A549 (cell line): ENCODE results near the gene STIM1. TPM values are rescaled to one million over a fixed set of nuclear protein-coding genes. Genes with fewer than 3 reads are reported as not detected.

ENCODE experiments used
- ATAC-seq, 2 experiments: fragments of 200-7000 bp in 1 of 2; fragments of >200 bp in 1 of 2; cut with Nextera tagmentation in 1 of 2; cut with Tn5 transposase in 1 of 2; 3 replicates each; pipeline versions ENCODE4 v1.8.0 to v1.9.1; 2018 to 2020; ENCODE audit warnings: mild to moderate bottlenecking in 1 of 2, moderate library complexity in 1 of 2
- CTCF ChIA-PET: fragments of 300-600 bp; sonication (Branson Sonifier 250); formaldehyde crosslinking; extraction: SDS; loops from one replicate; lab custom pipeline; 2021; ENCODE audit warnings: antibody characterized with exemption, inconsistent platforms; lab: Yijun Ruan, JAX
- POLR2A ChIA-PET: fragments of 350-600 bp; formaldehyde crosslinking; extraction: SDS; loops from one replicate; lab custom pipeline; 2021; ENCODE audit warnings: antibody characterized with exemption, inconsistent platforms; lab: Yijun Ruan, JAX
- DNase-seq, 2 experiments: peaks; one replicate each; pipeline versions ENCODE4 v3.0.0 to v3.0.0-alpha.2; 2011 to 2016; ENCODE audit warnings: low read depth in 1 of 2, low spot score in 1 of 2
- FAIRE-seq: peaks from 2 replicates; lab custom pipeline; 2011; peaks lifted over from hg19 to GRCh38; lab: Jason Lieb, UNC
- H3K27ac ChIP-seq, 2 experiments: fragments of >200 bp; sonication (Bioruptor Twin); formaldehyde crosslinking; 3 replicates each; pipeline ENCODE4 v1.5.1; 2016 to 2017
- H3K4me1 ChIP-seq: fragments of >200 bp; sonication (Bioruptor Twin); formaldehyde crosslinking; 3 replicates; pipeline ENCODE4 v1.6.1; 2016
- H3K4me2 ChIP-seq: fragments of >200 bp; sonication (Bioruptor Twin); formaldehyde crosslinking; 3 replicates; pipeline ENCODE4 v1.6.1; 2016
- H3K4me3 ChIP-seq: fragments of >200 bp; sonication (Bioruptor Twin); formaldehyde crosslinking; 3 replicates; pipeline ENCODE4 v1.5.1; 2016
- H3K9me3 ChIP-seq: fragments of >200 bp; sonication (Bioruptor Twin); formaldehyde crosslinking; 3 replicates; pipeline ENCODE4 v1.6.1; 2016
- BCL3 ChIP-seq: fragments of >200 bp; sonication (Bioruptor Twin); formaldehyde crosslinking; IDR thresholded peaks from 3 replicates; pipeline ENCODE4 v1.6.1; 2016
- EHF ChIP-seq: fragments of 250-450 bp; sonication (Bioruptor Pico); IDR thresholded peaks from 2 replicates; pipeline ENCODE4 v1.5.0; 2020; ENCODE audit warnings: mild to moderate bottlenecking
- FOSB ChIP-seq: fragments of 250-450 bp; sonication (Bioruptor Pico); IDR thresholded peaks from 2 replicates; pipeline ENCODE4 v1.5.0; 2020; ENCODE audit warnings: mild to moderate bottlenecking, moderate library complexity
- FOSL2 ChIP-seq, 2 experiments: fragments of 450-650 bp in 1 of 2; fragments of >200 bp in 1 of 2; sonication (Bioruptor Twin) in 1 of 2; formaldehyde crosslinking; IDR thresholded peaks; 2 replicates each; pipeline versions ENCODE4 v1.5.0 to v1.6.1; 2016 to 2020; ENCODE audit warnings: mild to moderate bottlenecking in 1 of 2, moderate library complexity in 1 of 2
- FOXS1 ChIP-seq: fragments of 250-450 bp; sonication (Bioruptor Pico); IDR thresholded peaks from 2 replicates; pipeline ENCODE4 v1.5.0; 2020; ENCODE audit warnings: mild to moderate bottlenecking, moderate library complexity
- HDAC2 ChIP-seq: fragments of 200-600 bp; sonication (generic); IDR thresholded peaks from 2 replicates; pipeline ENCODE4 v1.6.1; 2016
- HEYL ChIP-seq: fragments of 250-450 bp; sonication (Bioruptor Pico); IDR thresholded peaks from 2 replicates; pipeline ENCODE4 v1.8.0; 2021; ENCODE audit warnings: mild to moderate bottlenecking, moderate library complexity
- JUNB ChIP-seq: fragments of >200 bp; sonication (Bioruptor Twin); formaldehyde crosslinking; IDR thresholded peaks from 2 replicates; pipeline ENCODE4 v1.6.1; 2016
- KDM1A ChIP-seq: fragments of 200-600 bp; sonication (generic); IDR thresholded peaks from 2 replicates; pipeline ENCODE4 v1.6.1; 2016; ENCODE audit warnings: low read depth, mild to moderate bottlenecking
- KDM5A ChIP-seq: fragments of 200-600 bp; sonication (generic); IDR thresholded peaks from 2 replicates; pipeline ENCODE4 v1.6.1; 2016; ENCODE audit warnings: antibody characterized with exemption, mild to moderate bottlenecking
- MAFK ChIP-seq: fragments of 450-650 bp; IDR thresholded peaks from 2 replicates; pipeline ENCODE4 v1.6.1; 2014; ENCODE audit not compliant: partially characterized antibody
- MYC ChIP-seq: IDR thresholded peaks from 2 replicates; pipeline ENCODE4 v1.6.1; 2012; ENCODE audit warnings: mild to moderate bottlenecking, inconsistent platforms, low read length, improper control_type of control experiment, borderline replicate concordance
- RARB ChIP-seq: fragments of 250-450 bp; sonication (Bioruptor Pico); IDR thresholded peaks from 2 replicates; pipeline ENCODE4 v1.8.0; 2021; ENCODE audit warnings: mild to moderate bottlenecking, moderate library complexity
- RFX5 ChIP-seq: fragments of 450-650 bp; IDR thresholded peaks from 2 replicates; pipeline ENCODE4 v1.7.1; 2014; ENCODE audit warnings: antibody characterized with exemption, mild to moderate bottlenecking, moderate library complexity
- SREBF2 ChIP-seq: fragments of 450-650 bp; IDR thresholded peaks from 2 replicates; pipeline ENCODE4 v1.6.1; 2014; ENCODE audit warnings: mild to moderate bottlenecking, moderate library complexity
- TFCP2L1 ChIP-seq: fragments of 250-450 bp; sonication (Bioruptor Pico); IDR thresholded peaks from 2 replicates; pipeline ENCODE4 v1.5.0; 2021; ENCODE audit warnings: mild to moderate bottlenecking
- ZFP36 ChIP-seq: fragments of 450-650 bp; IDR thresholded peaks from 2 replicates; pipeline ENCODE4 v1.6.1; 2014; ENCODE audit warnings: borderline replicate concordance; ENCODE audit not compliant: partially characterized antibody
- ZSCAN20 ChIP-seq: fragments of 250-450 bp; sonication (Bioruptor Pico); IDR thresholded peaks from 2 replicates; pipeline ENCODE4 v1.8.0; 2022; ENCODE audit warnings: mild to moderate bottlenecking, moderate library complexity
- WGBS: methylation state at CpG from one replicate; pipeline ENCODE4 v1.1.6; 2017; ENCODE audit errors: missing lambda C conversion rate; 5-methylcytosine and 5-hydroxymethylcytosine counted together
- polyA plus RNA-seq, 4 experiments: library from polyadenylated mRNA; depleted of rRNA in 3 of 4; stranded (reverse); fragments of >200 nt; fragmentation: RNase III in 1 of 4; extraction: RNeasy Plus Mini Kit Qiagen cat#74134 plus additional on column Dnase treatment in 1 of 4; gene quantifications; 2 replicates in 3 of 4; 3 replicates in 1 of 4; pipeline ENCODE4 v1.2.3, GENCODE V29; 2011 to 2017
- TF ChIP-seq, protein P1 (sequence below): fragments of 200-600 bp; sonication (generic); IDR thresholded peaks from 2 replicates; pipeline ENCODE4 v1.6.1; 2016; ENCODE audit warnings: antibody characterized with exemption, mild to moderate bottlenecking, moderate library complexity
- TF ChIP-seq, protein P2 (sequence below): fragments of 250-450 bp; sonication (Bioruptor Pico); IDR thresholded peaks from 2 replicates; pipeline ENCODE4 v1.5.0; 2020; ENCODE audit warnings: low read depth, mild to moderate bottlenecking, moderate library complexity
- TF ChIP-seq, protein P3 (sequence below): IDR thresholded peaks from 2 replicates; pipeline ENCODE4 v1.6.1; 2012

STIM1 gene
- polyA plus RNA-seq, 2 of the 4 experiments (the other 2 are of a cell fraction): 35.2 to 38.7 TPM

- Histone ChIP-seq H3K4me1 (peaks cover 38% of the 10 kb centered on the region), H3K4me2 (peak overlapping the region; percentile 97), H3K9me3 (no peaks in the 10 kb centered on the region), H3K4me3 (peak overlapping the region; percentile 98; the same call in 2 of the 3 replicates), H3K27ac (peak overlapping the region; percentile 98 to 99)
- ChIA-PET CTCF (interaction anchor here (0.6 to 27.8 kb wide), 67 partner anchors 10 to 280 kb away, joined by 3 to 919 read pairs (median 6); partner anchors contain the start of gene RHOG), POLR2A (interaction anchor here (0.7 to 2.5 kb wide), 5 partner anchors 13 to 218 kb away, joined by 3 to 44 read pairs (median 15); partner anchors contain the start of gene RHOG)
- no peak for TF ChIP-seq ZSCAN20 (CRISPR knock-in tag)
- TF ChIP-seq, protein P1, sequence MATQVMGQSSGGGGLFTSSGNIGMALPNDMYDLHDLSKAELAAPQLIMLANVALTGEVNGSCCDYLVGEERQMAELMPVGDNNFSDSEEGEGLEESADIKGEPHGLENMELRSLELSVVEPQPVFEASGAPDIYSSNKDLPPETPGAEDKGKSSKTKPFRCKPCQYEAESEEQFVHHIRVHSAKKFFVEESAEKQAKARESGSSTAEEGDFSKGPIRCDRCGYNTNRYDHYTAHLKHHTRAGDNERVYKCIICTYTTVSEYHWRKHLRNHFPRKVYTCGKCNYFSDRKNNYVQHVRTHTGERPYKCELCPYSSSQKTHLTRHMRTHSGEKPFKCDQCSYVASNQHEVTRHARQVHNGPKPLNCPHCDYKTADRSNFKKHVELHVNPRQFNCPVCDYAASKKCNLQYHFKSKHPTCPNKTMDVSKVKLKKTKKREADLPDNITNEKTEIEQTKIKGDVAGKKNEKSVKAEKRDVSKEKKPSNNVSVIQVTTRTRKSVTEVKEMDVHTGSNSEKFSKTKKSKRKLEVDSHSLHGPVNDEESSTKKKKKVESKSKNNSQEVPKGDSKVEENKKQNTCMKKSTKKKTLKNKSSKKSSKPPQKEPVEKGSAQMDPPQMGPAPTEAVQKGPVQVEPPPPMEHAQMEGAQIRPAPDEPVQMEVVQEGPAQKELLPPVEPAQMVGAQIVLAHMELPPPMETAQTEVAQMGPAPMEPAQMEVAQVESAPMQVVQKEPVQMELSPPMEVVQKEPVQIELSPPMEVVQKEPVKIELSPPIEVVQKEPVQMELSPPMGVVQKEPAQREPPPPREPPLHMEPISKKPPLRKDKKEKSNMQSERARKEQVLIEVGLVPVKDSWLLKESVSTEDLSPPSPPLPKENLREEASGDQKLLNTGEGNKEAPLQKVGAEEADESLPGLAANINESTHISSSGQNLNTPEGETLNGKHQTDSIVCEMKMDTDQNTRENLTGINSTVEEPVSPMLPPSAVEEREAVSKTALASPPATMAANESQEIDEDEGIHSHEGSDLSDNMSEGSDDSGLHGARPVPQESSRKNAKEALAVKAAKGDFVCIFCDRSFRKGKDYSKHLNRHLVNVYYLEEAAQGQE: no peak
- no peak for TF ChIP-seq SREBF2
- TF ChIP-seq RFX5: no peak
- TF ChIP-seq, protein P2, sequence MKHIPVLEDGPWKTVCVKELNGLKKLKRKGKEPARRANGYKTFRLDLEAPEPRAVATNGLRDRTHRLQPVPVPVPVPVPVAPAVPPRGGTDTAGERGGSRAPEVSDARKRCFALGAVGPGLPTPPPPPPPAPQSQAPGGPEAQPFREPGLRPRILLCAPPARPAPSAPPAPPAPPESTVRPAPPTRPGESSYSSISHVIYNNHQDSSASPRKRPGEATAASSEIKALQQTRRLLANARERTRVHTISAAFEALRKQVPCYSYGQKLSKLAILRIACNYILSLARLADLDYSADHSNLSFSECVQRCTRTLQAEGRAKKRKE (CRISPR knock-in tag): no peak
- TF ChIP-seq, protein P3, sequence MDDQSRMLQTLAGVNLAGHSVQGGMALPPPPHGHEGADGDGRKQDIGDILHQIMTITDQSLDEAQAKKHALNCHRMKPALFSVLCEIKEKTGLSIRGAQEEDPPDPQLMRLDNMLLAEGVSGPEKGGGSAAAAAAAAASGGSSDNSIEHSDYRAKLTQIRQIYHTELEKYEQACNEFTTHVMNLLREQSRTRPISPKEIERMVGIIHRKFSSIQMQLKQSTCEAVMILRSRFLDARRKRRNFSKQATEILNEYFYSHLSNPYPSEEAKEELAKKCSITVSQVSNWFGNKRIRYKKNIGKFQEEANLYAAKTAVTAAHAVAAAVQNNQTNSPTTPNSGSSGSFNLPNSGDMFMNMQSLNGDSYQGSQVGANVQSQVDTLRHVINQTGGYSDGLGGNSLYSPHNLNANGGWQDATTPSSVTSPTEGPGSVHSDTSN: no peak
- no peak for TF ChIP-seq HDAC2
- no peak for TF ChIP-seq KDM1A
- no peak for ATAC-seq
- no peak for FAIRE-seq
- 73% methylated on average over 11 of the region's 11 CpGs for whole genome bisulfite sequencing
- no peak for DNase-seq
These were observed 1.4 kb upstream of the STIM1 start for GRCh38 chr11:3853899-3854659.

DNA sequence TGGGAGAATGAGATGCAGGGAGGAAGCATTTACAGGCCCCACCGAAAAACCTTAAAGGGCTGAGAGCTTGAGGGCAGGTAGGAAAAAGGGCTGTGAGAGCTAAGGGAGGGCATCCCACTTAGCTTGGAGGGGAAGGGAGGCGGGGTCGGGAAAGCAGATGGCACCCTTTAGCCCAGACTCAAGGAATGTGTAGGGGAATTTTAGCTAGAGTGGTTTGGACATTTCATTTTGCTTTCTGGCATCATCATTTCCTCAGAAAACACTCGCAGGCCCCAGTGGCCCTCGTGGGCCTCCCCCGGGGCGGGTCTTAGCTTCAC lies 846 bp upstream of the STIM1 start:
- no peak for FAIRE-seq
- ChIA-PET POLR2A (interaction anchor here (0.7 to 2.5 kb wide), 10 partner anchors 13 to 220 kb away, joined by 3 to 44 read pairs (median 4); partner anchors contain the start of gene RHOG), CTCF (interaction anchor here (0.6 to 27.8 kb wide), 73 partner anchors 10 to 1766 kb away, joined by 3 to 919 read pairs (median 5); partner anchors contain the start of gene RHOG)
- Histone ChIP-seq H3K4me2 (peak overlapping the region; percentile 97), H3K27ac (peak overlapping the region; percentile 98 to 99), H3K4me3 (peak overlapping the region; percentile 98), H3K9me3 (no peaks in the 10 kb centered on the region), H3K4me1 (peaks cover 43% of the 10 kb centered on the region)
- 21% methylated on average over 7 of the region's 7 CpGs for WGBS
- TF ChIP-seq ZSCAN20 (CRISPR knock-in tag) (no peak), ZFP36 (no peak), HEYL (CRISPR knock-in tag) (no peak), FOSB (CRISPR knock-in tag) (no peak), EHF (CRISPR knock-in tag) (no peak), TFCP2L1 (CRISPR knock-in tag) (no peak), JUNB (no peak), MAFK (no peak), BCL3 (no peak), HDAC2 (no peak), RARB (CRISPR knock-in tag) (no peak), FOSL2 (IDR thresholded peaks at IDR 0.05) (no peak), FOSL2 (CRISPR knock-in tag; IDR thresholded peaks at IDR 0.05) (no peak), KDM5A (no peak), MYC (no peak), KDM1A (no peak), FOXS1 (no peak)
- DNase-seq: no peak
- ATAC-seq: peak; percentile 9 to 31; a peak in 4 of 6 replicates
